ENCODE results near the gene NAA25.

NAA25 gene

GRCh38 chr12:111980598-111980997 is 128.0 kb downstream of the NAA25 start:
- H3K27ac Mint-ChIP-seq: no peak overlapping the region
- peaks cover 8% of the 10 kb centered on the region for H3K4me1 Mint-ChIP-seq (ENCODE audit: low read depth)
- H3K9me3 Mint-ChIP-seq: no peaks in the 10 kb centered on the region
- H3K27me3 Mint-ChIP-seq: no peaks in the 10 kb centered on the region
- H3K36me3 Mint-ChIP-seq (ENCODE audit: low read depth): no peaks in the 10 kb centered on the region
- no peak overlapping the region for H3K4me3 Mint-ChIP-seq
- intact Hi-C loops (cut with micrococcal nuclease): no loop called here

GRCh38 chr12:111978545-111978944 is 130.0 kb downstream of the NAA25 start:
- no peaks in the 10 kb centered on the region for H3K9me3 Mint-ChIP-seq
- intact Hi-C loops (cut with micrococcal nuclease): no loop called here
- H3K4me3 Mint-ChIP-seq: no peak overlapping the region
- no peaks in the 10 kb centered on the region for H3K36me3 Mint-ChIP-seq (ENCODE audit: low read depth)
- H3K27ac Mint-ChIP-seq: no peak overlapping the region
- peaks cover 13% of the 10 kb centered on the region for H3K4me1 Mint-ChIP-seq (ENCODE audit: low read depth)
- H3K27me3 Mint-ChIP-seq: no peaks in the 10 kb centered on the region

GRCh38 chr12:111976860-111977259 is 131.7 kb downstream of the NAA25 start:
- Mint-ChIP-seq H3K9me3 (no peaks in the 10 kb centered on the region), H3K36me3 (ENCODE audit: low read depth) (no peaks in the 10 kb centered on the region), H3K27ac (no peak overlapping the region), H3K27me3 (no peaks in the 10 kb centered on the region), H3K4me1 (ENCODE audit: low read depth) (peaks cover 13% of the 10 kb centered on the region), H3K4me3 (no peak overlapping the region)
- intact Hi-C loops (cut with micrococcal nuclease): no loop called here
